ENCODE data around the gene CAPN6.

The CAPN6 gene, protein sequence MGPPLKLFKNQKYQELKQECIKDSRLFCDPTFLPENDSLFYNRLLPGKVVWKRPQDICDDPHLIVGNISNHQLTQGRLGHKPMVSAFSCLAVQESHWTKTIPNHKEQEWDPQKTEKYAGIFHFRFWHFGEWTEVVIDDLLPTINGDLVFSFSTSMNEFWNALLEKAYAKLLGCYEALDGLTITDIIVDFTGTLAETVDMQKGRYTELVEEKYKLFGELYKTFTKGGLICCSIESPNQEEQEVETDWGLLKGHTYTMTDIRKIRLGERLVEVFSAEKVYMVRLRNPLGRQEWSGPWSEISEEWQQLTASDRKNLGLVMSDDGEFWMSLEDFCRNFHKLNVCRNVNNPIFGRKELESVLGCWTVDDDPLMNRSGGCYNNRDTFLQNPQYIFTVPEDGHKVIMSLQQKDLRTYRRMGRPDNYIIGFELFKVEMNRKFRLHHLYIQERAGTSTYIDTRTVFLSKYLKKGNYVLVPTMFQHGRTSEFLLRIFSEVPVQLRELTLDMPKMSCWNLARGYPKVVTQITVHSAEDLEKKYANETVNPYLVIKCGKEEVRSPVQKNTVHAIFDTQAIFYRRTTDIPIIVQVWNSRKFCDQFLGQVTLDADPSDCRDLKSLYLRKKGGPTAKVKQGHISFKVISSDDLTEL

DNA sequence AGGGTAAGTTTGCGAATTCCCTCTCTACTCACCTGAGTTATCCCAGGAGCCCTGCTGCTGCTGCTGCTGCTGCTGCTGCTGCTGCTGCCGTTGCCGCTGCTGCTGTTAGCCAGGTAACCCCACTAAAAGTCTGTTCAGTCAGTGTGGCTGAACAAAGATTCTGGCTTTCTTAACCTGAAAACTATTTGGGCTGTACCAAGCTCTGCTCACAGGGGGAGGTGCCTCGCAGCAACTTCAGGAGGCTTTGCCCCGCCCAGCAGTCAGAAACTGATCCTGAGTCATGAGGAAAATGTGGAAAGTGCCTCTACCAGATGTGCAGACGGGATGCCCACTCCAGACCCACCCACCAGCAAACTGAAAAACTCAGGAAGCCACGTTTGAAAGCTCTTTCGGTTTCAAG lies at the start of gene CAPN6:
CAPN6 (minus strand) TSS at position 145 of the 400 bp plus-strand sequence. CDS start 6,547 bp downstream, outside the sequence.
- DNase-seq (ENCODE audit: low read depth in 2 of 2), result no peak

DNA sequence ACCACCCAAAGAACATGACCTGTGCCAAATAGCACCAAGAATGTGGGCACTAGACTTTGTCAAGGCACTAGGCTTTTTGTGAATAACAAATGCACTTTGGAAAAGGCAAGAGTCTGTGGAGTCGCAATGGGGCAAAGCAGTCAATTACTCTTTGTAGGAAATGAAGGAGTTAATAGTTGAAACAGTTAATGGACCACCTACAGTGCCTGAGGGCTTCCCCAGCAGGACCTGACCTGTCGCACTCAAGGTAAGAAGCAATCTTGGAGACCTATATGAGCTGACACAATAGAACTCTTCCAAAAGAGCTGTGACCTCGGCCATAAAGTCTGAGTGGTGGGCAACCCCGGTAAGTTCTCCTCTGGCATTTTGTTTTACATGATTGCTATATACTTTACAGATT lies 49.2 kb upstream of the CAPN6 start:
- no peak for DNase-seq (ENCODE audit: low read depth in 2 of 2)

DNA sequence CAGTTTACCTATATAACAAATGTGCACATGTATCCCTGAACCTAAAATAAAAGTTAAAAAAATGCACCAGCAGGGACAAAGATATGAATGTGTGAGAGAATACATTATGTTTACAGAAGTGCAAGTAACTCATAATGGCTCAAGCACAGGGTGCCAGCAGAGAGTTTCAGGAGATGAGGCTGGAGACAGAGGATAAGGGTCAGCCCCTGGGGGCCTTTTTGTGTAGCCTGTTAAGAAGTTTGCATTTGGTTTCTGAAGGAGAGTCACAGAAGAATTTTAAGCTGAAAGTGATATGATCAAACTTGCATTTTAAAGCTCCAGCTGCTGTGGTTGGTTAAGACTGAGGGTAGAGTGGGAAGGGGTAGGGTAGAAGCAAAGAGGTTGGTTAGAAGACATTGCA lies 48.6 kb upstream of the CAPN6 start:
- no peak for DNase-seq (ENCODE audit: low read depth in 2 of 2)

DNA sequence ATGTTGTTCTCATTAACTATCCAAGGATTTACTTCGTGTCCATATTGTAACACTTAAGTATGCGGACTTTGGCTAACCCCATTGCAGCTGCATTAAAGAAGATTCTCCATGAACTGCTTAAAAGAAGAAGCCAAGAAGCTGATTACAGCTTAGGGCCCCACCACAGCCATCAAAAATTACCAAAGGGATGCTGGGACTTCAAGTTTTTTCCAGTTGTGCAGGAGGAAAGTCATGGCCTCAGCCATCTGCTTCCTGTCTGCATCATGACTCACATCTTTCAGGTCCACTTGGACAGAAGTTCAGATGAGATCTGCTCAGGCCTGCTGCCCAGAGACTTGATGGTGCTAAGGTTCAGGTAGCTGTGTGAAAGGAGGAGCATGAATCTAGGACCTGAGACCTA lies 38.8 kb upstream of the CAPN6 start:
- DNase-seq (ENCODE audit: low read depth in 2 of 2), result no peak

DNA sequence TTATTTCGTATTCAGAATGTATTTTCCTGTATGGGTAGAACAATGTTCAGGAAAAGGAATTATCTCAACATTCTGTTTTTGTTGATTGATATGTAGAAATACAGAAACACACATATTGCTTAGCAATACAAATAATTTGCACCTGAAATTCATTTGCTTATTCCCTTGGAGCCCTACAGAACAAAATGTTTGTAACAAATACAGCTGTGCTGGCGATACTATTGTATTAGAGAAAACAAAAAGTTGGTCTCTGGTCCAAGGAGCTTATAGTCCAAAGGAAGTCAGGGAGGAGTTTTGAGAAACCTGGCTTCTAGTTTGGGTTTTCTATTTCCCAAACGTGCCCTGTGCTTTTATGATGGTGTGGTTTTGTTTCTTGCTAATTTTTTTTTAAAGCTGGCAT lies 37.8 kb upstream of the CAPN6 start:
- no peak for DNase-seq (ENCODE audit: low read depth in 2 of 2)

DNA sequence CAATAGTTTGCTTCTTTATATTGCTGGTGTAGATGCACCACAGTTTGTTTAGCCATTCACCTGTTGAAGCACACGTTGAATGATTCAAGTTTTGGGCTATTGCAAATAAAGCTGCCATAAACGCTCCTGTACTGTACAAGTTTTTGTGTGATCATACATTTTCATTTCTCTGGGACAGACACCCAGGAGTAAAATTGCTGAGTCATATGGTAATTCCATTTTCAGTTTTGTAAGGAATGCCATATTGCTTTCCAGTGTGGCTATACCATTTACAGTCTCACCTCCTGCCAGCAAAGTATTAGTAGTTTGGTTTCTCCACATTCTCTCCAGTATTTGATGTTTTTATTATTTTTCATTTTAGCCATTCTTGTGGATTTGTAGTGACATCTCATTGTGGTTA lies 32.0 kb upstream of the CAPN6 start:
- DNase-seq (ENCODE audit: low read depth in 2 of 2), result no peak

DNA sequence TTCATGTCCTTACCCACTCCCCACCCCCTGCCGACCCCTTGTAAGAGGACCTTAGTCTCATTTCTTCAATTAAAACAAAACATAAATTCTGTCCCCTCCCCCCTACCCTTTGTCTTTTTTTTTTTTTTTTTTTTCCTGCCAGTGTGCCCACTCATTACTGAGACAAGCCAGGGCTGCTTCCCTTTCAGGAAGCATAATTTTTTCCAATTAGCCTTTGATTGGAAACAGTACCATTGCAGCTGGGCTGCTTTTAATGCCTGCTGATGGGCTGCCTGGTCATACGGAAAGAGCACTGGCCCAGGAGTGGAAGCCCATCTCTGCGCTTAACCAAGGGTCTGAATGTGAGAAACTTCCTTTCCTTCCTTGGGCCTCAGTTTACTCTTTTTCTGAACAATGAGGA lies 18.6 kb upstream of the CAPN6 start:
- no peak for DNase-seq (ENCODE audit: low read depth in 2 of 2)

DNA sequence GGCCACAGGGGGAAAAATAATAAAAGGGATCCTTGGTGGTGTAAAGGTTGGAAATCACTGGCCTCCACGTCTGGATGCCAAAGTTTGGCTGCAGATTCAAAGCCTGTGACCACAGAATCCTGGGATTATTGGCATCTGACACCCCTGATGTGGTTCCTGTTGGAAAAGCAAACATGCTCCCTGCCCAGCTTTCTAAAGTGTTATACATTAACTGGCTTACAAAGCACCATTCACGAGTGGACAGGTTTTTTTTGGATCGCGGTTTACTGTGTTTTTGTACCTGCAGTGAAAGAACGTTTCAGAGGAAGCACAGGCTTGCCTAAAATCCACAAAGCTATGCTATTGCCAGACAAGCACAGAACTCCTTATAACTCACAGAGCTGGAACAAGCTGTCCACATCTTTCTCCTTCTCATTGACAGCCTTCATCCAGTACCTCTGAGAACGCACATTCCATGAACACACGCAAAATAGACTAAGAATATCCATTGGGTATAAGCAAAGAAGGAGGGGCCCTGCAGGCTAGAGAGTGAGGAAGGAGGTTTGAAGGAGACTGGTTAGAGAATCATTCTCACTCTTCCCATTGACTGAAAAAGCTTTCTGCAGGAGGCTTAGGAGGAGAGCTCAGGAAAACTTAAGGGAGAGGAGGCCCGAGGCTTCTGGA lies 14.5 kb upstream of the CAPN6 start:
- no peak for DNase-seq (ENCODE audit: low read depth in 2 of 2)

DNA sequence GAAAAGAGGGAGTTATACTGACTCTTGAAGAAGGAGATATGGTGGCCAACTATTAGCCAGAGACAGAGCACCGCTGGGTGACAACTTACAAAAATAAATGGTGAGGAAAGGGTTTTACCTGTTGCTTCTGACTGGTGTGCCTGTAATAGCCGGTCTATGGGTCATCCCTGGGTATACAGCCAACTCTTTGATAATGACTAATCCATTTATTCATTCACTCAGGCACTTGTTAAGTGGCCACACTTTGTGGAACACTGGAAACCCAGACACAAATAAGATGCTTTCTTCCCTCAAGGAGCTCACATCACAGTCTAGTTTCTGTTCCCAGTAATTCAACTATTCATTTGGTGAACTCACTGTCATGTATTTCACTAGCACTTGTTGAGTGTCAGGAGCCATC lies 13.2 kb upstream of the CAPN6 start:
- no peak for DNase-seq (ENCODE audit: low read depth in 2 of 2)

DNA sequence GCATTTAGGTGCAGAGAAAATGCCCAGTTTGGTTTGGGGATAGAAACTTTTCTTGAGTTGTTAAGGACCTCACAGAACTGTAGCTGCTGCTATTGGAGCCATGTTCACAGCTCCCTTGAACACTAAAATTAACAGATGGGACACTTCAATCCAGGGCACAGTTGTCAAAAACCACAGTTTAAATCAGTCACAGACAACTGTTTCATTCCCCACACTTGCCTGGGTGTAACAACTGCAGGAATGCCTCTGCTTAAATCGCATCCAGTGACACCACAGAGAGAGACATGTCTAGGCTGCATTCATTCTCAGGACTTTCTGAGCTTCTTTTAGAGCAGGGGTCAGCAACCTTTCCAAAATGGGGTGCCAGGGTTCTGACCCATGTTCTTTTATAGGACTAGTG lies 12.7 kb upstream of the CAPN6 start:
- no peak for DNase-seq (ENCODE audit: low read depth in 2 of 2)

DNA sequence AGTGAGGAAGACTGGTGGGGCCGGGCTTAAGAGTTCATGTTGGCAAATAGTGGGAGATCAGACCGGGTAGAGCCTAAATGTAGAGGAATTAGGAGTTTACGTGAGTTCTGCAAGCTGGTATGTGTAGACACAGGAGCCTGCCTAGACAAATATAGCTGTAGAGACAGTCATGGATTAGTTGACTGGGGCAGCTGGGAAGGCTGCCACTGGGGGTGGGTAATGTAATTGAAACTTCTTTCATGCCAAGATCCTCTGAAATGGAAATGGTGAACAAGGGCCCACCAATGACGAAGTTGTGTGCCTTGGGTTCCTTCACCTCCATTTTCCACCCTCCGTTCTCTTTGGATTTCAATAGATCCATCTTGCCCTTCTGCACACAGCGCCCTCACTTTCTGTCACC lies 11.9 kb upstream of the CAPN6 start:
- DNase-seq (ENCODE audit: low read depth in 2 of 2), result no peak

DNA sequence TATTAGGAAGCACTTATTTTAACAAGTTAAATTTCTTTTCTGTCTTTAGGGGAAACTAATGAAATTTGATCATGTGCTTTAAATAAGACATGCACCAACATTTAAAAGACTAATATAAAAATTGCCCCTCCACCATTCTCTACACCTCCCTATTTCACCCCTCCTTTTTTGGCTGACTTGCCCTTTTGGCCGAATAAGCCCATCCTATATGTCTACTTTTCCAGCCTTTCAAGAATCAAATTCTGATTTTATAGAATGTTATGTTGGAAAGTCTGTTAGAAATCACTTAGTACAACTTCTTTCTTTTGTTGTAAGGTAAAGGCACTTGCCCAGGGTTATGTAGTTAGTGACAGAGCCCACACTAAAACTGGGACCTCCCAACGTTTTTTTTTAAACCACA lies 1.8 kb downstream of the CAPN6 start:
- no peak for DNase-seq (ENCODE audit: low read depth in 2 of 2)

DNA sequence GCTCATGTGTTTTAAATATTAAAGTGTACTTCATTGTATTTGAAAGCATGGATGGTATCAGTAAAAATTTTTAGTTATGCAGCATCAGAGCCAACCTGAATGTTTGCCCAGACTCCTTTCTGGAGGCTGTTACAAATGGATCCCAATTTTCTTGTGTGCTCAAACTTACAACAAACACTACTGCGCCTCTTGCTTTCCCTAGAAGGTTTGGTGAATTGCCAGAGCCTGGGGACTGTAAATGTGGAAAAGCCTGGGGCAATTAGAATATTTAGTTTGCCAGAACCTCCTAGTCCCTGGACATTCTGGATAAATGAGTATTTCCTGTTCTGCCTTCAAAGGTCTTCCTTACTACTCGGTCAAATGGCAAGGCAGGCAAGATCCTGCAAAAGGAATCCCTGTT lies 4.8 kb downstream of the CAPN6 start:
- DNase-seq (ENCODE audit: low read depth in 2 of 2), result no peak

DNA sequence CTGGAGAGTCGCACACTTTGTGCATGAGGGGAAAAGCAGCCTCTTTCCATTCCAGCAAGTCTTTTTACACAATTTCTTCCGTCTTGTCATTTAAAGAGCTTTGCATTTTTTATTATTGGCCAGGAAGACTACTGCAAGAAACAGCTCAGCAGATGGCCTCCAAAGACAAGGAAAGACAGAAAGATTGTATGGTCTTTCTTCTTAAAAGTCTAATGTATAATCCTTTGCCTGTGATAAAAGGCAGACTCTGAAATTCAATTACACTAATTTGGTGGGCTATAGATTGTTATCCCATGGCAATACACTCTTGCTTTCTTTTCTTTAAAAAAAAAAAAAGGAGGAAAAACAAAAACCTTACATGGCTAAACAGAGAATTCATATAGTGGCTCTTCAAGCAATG lies 5.9 kb downstream of the CAPN6 start:
- DNase-seq (ENCODE audit: low read depth in 2 of 2), result no peak

DNA sequence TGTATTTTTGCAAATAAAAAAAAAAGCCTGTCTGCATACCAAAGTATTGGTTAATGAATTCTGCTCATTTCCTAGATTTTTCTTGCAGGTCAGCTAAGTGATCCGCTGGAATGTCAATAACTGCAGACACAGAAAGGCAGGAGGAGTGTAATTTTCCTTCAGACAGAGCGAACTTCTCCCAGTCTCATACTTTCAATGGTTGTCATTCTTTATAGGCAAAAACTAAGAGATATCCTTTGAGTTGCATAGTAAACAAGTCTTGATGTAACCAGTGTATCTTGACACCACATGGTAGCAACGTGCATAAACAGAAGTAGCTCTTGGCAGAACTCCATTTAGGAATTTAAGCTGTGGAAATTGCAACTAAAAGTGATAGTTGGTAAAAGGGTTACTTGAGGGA lies 8.2 kb downstream of the CAPN6 start:
- no peak for DNase-seq (ENCODE audit: low read depth in 2 of 2)

DNA sequence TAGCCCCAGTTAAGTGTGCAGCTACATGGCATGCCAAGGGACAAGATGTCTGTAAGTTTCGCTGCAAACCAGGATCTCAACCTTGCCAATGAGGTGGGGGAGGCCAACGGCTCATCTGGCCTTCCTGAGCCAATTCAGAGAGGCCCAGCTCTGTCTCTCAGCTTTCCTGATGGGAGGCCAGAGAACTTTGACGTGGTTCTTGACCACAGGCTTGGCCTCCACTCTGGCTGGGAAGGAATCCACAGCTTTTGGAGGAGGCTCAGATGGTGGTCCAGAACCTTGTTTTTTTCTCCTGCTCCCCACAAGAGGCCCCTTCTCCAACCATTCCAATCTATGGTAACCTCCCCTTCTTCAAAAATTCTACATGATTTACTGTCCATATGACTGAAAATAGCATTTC lies 9.8 kb downstream of the CAPN6 start:
- DNase-seq (ENCODE audit: low read depth in 2 of 2), result no peak

DNA sequence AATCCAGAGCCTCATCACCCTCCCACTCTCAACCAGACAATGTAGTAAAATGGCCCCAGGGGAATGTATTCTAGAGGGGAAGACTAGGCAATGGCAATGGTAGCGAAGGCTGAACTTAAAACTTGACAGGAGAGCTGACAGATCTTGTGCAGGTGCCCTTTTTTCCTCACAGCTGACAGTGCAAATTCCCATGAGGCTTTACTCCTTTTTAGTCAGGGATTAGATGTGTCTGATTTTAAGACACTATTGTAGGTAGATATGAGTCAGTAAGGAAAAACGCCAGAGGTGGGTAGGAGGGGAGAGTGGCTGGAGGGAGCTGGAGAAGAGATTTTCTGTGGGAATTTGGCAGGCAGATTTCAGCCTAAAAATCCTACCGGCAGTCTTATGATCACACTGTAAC lies 10.7 kb downstream of the CAPN6 start:
- no peak for DNase-seq (ENCODE audit: low read depth in 2 of 2)

DNA sequence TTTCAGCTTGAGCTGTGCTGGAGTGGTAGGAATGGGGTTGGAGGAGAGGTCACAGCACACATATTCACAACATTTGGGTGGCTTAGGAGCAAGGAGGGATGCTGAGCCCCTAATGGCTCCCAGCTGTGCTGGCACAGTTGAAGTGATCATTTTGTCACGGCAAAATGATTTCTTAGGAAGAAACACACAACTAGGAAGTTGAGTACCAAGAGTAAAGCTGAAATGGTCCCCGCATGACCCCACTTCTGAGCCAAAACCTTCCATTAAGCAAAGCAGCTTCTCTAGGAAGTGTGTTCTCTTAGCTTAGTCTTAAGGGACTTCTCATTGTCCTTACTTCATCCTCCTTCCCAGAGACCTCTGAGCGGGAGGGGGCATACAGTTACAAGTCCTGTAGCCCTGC lies 12.6 kb downstream of the CAPN6 start:
- no peak for DNase-seq (ENCODE audit: low read depth in 2 of 2)

DNA sequence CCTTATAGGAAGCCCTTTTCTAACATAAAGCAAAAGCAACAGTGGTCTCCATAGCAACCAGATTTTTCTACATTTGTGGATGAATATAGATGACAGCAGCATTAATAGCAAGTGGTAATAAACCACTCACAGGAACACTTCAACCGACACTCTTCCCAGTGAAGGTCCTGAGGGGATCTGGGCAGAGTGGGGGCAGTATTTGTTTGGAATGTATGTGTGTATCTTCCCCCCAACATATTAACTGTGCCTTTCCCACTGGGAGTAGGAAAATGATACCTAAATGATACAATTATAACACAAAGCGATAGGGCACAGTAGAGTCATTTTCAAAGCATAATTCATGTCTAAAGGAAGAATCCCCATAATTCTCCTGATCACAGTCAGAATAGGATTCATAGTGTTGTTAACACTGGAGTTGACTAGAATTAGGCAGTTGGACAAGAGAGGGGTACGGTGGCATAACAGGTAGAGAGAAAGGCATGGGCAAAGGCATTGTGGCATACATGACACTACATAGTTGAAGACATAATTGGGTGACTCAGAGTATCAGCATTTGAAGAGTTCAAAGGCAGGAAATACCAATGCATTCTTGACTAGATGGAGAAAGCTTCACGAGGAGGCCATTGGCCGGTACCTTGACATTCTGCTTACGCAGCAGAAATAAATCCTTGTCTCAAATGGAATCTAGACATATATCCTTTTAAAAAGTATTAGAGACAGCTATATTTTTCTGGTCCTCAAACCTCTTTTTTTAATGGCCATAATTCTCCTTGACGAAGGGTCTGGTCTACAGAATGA lies 15.2 kb downstream of the CAPN6 start:
- DNase-seq (ENCODE audit: low read depth in 2 of 2), result no peak

DNA sequence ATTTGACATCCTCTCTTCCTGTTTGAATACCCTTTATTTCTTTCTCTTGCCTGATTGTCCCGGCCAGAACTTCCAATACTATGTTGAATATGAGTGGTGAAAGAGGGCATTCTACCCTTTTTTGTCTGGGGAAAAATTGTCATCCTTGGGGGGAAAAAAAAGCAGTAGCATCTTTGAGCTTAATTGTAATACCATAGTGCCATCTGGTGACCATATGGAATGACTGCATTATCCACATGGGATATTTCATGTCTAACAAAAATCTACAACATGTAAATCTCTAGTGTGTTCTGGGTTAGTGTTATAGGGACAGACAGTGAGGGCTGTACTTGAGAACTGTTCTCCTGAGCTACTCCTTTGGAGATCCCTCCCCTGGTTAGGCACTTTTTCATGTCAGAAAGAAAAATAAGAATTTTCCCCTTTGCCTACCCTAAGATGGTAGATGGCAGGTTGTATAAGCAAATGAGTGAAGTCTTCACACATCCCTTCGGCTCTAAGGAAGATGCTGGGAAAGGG lies 26.0 kb downstream of the CAPN6 start:
- DNase-seq (ENCODE audit: low read depth in 2 of 2), result no peak

DNA sequence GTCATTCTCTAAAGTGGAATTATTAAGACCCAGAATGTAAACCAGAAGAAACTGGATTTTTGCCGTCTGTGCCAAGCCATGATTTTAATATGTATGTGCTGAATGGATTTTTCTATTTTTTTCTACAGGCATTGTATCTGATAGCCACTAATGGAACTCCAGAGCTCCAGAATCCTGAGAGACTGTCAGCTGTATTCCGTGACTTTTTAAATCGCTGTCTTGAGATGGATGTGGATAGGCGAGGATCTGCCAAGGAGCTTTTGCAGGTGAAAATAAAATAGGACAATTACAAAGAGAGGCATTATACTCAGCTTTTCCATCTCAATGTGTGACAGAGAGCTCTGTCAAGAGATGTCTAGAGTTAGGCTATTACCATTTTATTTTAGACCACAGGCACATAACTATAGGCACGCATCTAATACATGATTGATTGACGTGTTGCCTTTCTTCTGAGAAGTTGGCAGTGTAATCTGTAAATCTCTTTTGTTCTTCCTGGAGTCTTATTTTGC lies 53.9 kb downstream of the CAPN6 start:
- no peak for DNase-seq (ENCODE audit: low read depth in 2 of 2)

DNA sequence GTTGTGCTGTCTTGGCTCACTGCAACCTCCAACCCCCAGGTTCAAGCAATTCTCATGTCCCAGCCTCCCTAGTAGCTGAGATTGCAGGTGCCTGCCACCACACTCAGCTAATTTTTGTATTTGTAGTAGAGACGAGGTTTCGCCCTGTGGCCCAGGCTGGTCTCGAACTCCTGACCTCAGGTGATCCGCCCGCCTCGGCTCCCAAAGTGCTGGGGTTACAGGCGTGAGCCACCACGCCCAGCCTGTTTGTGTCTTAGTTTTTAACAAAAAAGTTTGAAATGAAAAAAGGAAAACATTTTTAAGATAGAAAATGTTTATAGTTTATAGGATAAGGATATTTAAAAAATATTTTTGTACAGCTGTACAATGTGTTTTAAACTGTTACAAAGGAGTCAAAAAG lies 62.4 kb downstream of the CAPN6 start:
- DNase-seq (ENCODE audit: low read depth in 2 of 2), result no peak
